GM12875 (cell line): Measurements from ENCODE around the gene ZBTB16.

Experiments
- H3K4me3 ChIP-seq: one replicate; pipeline ENCODE4 v1.5.1; 2011; ENCODE audit warnings: low read depth, low read length, control low read depth
- TF ChIP-seq, protein P1 (sequence below): IDR thresholded peaks from 2 replicates; pipeline ENCODE4 v1.5.1; 2011; ENCODE audit warnings: low read depth, mild to moderate bottlenecking, control low read depth, inconsistent platforms, low read length, moderate library complexity, borderline replicate concordance; ENCODE audit not compliant: insufficient read depth

The ZBTB16 gene

DNA sequence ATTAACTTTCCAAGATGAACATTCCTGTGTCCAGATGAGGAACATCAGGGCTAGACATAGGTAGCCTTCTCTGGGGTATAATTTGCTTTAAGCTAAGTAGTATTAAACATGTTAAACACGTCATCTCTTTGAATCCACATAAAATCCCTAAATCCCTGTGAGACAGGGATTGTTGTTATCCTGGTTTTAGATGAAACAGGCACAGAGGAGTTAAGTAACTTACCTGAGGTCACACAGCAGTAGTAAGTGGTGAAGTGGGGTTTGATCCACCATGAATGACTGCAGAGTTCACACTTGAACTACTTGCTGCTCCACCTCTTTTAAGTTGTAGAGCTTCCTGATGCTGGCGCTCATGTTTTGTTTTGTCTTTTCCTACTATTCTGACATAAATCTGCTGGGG lies 154.1 kb downstream of the ZBTB16 start:
- TF ChIP-seq, protein P1, sequence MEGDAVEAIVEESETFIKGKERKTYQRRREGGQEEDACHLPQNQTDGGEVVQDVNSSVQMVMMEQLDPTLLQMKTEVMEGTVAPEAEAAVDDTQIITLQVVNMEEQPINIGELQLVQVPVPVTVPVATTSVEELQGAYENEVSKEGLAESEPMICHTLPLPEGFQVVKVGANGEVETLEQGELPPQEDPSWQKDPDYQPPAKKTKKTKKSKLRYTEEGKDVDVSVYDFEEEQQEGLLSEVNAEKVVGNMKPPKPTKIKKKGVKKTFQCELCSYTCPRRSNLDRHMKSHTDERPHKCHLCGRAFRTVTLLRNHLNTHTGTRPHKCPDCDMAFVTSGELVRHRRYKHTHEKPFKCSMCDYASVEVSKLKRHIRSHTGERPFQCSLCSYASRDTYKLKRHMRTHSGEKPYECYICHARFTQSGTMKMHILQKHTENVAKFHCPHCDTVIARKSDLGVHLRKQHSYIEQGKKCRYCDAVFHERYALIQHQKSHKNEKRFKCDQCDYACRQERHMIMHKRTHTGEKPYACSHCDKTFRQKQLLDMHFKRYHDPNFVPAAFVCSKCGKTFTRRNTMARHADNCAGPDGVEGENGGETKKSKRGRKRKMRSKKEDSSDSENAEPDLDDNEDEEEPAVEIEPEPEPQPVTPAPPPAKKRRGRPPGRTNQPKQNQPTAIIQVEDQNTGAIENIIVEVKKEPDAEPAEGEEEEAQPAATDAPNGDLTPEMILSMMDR: no peak

DNA sequence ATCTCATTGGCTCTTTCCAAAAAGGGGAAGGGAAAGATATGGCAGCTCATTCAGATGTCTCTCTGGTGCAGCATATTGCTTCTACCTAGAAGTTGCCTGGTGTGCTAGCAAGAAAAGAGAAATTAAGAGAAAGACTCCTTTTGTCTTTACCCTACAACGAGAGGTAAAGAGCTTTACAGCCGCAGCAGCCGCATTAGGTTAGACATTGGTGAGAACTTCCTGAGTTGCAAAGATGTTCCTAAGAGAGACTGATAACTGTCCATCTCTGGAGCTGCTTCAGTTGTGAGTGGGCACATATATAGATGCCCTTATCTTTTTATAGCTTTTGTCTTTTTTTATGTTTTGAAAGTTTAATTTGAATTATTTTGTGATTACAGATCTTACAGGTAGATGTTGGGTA lies 155.9 kb downstream of the ZBTB16 start:
- TF ChIP-seq, protein P1: no peak
- H3K4me3 ChIP-seq: no peak overlapping the region

More for the DNA sequence above, 154.1 kb downstream of the ZBTB16 start:
- H3K4me3 ChIP-seq: no peak overlapping the region

DNA sequence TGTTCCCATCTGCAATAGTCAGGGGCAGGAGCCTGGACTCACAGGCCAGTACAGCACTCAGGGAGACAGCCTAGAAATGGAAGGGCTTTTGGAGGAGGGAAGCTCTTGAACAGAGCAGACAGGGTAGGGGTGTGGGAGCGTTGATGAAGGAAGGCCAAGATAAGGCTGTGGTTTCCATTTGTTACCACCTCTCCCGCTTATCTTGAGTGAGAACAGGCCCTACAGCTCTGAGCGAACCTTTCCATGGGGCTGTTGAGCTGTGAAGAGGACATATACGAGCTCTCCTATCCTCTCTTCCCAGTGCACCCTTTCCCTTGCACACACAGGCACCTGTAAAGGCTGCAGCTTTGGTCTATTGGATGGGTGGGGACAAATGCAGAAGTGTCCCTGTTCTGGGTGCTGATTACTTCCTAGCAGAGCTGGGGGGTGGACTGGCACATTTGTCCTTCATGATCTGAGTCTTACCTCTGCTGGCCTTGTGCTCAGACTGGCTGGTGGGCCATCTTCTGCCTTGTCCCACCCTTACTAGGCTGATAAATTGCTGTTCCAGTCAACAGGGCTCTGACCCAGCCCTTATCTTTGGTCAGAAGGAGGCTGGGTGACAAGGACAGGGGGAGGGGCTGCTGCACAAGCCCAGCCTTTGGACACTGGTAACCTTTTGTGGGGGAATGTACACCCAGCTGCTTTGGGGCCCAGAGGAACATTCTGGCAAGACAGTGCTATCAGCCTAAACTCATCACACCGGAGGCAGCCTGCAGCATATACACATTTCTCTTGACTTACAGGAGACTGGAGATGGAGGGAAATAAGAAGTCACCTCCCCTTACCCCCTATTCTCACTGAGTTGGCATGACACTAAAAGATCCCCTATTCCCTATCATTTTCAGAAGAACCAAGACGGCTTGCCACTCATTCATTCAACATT lies 156.6 kb downstream of the ZBTB16 start:
- no peak overlapping the region for H3K4me3 ChIP-seq
- TF ChIP-seq, protein P1: no peak

DNA sequence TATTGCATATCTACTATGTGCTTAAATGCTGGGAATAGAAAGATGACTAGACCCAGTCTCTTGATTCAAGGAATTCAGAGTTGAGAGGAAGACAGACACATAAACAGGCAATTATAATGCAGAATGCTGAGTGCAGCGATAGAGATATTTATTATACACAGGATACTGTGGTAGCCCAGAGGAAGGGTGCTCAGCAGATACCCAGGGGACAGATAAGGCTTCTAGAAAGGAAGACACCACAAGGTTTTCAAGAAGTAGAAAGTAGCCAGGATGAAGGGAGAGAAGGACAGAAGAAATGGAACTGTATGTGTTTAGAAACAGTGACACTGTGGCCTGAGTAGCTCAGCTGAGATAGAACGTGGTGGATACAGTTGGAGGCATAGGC lies 157.3 kb downstream of the ZBTB16 start:
- no peak overlapping the region for H3K4me3 ChIP-seq
- TF ChIP-seq, protein P1: no peak

DNA sequence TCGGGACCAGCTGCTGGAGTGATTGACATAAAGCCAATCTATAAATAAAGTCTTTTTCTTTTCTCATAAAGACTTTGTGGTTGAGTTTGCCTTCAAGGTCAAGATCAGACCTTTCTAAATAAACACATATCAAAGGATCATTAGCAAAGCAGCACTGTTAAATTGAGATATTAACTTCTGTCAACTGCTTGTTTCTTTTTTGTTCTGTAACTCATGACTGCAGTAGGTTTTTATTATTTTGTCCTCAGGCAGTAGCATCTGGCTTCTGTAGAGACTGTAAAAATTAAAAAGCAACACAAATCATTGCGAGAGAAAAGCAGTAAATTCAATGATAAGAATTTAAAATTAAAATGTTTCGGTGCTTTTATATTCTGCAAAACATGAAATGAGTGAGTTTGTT lies 159.0 kb downstream of the ZBTB16 start:
- TF ChIP-seq, protein P1: no peak
- H3K4me3 ChIP-seq: no peak overlapping the region

DNA sequence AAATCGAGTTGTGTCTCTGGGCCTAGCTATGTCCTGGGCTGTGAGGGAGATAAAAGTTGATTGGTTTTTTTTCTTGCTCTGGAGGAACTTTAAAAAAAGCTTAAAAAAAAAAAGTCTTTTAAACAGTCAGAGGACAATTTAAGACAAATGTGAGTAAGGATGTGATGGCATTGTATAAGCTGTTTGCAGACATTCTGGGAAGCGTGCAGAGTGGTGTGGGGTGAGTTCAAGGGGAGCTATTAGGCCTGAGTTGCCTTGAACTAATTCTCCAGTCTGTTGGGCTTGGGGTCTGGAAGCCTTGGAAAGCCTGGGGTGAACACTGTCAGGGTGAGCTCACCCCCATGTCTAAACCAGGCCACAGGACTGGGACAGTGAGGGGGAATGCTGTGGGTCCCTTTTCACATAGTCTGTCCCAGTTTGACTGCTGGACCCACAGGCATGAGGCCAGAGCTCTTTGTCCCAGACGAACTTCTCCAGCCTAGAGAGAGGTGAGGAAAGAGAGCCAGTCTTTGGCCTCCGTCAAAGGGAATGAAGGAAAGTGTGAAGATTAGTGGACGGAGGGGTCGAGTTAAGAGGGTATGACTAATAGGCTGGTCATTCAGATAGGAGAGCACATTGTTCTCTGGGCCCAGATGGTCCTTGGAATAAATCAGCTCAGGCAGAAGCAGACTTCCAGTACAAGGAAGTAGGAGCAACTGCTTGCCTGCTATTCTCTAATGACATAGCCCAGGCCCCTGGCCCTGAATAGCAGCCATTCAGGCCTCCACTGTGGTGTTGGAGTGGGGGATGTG lies 160.2 kb downstream of the ZBTB16 start:
- TF ChIP-seq, protein P1: no peak
- no peak overlapping the region for H3K4me3 ChIP-seq
